ENCODE results near the gene MAB21L4.

- TF ChIP-seq CTCF (IDR thresholded peaks at IDR 0.05) (no peak), POLR2A (IDR thresholded peaks at IDR 0.05; ENCODE audit: low read depth) (no peak), EP300 (IDR thresholded peaks at IDR 0.05) (no peak), POLR2AphosphoS5 (IDR thresholded peaks at IDR 0.05) (no peak)
Measured at GRCh38 chr2:240877460-240878340, 18.3 kb downstream of the MAB21L4 start.

Measured in esophagus muscularis mucosa (tissue), 4 donors.